AG04449 (cell line): ENCODE data around the gene NDUFA11.

Experiments used
- CTCF ChIA-PET: fragments of 350-600 bp; formaldehyde crosslinking; extraction: SDS; loops from one replicate; lab custom pipeline; 2021; ENCODE audit warnings: antibody characterized with exemption; lab: Yijun Ruan, JAX
- POLR2A ChIA-PET: fragments of 400-600, 350-600 bp; formaldehyde crosslinking; extraction: SDS; loops from one replicate; lab custom pipeline; 2020; ENCODE audit warnings: antibody characterized with exemption, inconsistent platforms; lab: Yijun Ruan, JAX
- DNase-seq: peaks from one replicate; pipeline ENCODE4 v3.0.0-alpha.2; 2010; ENCODE audit warnings: low read depth, low spot score
- H3K4me3 ChIP-seq: 2 replicates; pipeline ENCODE4 v1.5.1; 2011; ENCODE audit warnings: low read depth, mild to moderate bottlenecking, control low read depth, low read length
- CTCF ChIP-seq: IDR thresholded peaks from one replicate; pipeline ENCODE4 v1.5.1; 2011; ENCODE audit warnings: mild to moderate bottlenecking, moderate library complexity, low read length, control low read depth, inconsistent platforms; ENCODE audit not compliant: insufficient read depth; ENCODE audit errors: missing control alignments

NDUFA11 gene

DNA sequence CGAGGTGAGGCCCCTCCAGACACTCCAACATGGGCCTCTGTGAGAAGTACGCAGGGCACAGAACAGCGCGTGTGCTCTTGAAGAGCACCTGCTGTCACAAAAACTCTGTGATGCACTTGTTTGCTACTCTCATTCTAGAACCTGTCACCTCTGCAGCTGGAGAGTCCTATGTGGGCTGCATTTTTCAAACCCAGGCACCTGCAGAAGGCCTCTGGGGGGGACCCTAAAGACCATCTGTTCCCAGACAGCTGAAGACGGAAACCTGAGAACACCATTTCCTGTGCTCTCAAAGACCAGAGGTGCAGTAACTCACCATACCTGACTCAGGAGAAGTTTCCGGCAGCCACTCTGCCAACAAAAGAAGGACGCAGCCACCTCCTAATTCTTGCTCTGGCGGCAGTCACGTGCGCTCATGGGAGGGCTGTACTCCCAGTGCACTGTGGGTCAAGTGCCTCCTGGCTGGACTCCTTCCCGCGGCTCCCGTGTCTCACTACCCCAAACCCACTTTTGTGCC lies 46.3 kb upstream of the NDUFA11 start:
- ChIA-PET CTCF (interaction anchor here (1.5 to 10.7 kb wide), 3 partner anchors 17 to 146 kb away, joined by 5 to 151 read pairs (median 35); no protein-coding TSS in a partner anchor), POLR2A (no interaction called here)
- no peak for TF ChIP-seq CTCF
- no peak overlapping the region for H3K4me3 ChIP-seq
- no peak for DNase-seq

DNA sequence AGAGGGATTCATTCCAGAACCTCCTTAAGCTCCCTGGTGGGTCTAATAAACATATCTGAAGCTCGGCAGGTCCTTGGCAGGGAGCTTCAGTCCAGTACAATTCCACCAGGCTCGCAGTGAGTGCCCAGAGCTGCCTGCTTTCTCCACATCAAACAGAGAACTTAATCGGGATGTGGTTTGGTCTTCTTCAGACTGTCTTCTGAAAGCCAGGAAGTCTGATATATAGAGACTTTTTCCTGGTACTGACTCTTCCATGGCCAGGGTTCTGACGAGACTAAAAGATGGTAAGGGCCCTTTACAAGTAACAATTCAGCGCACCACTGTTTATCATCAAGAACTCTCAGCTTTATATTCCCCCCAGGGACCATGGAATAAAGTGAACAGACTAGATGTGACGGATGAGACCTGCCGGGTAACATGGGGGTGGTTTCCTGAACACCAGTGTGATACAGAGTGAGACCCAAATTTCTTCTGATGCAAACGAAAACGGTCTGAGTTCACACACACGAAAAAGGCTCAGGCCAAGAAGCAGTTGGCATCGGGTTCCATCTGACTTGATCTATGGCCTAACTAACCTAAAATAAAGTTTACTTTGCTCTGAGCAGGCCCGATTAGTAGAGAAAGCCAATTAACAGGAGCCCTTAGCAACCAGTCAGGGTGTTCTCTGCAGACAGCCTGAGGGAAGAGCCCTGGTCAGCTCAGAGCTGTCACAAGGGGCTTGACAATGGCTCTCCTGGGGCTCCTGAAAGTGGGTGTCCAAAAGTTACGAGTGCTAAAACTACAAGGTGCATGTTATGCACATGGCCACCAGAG lies 45.4 kb upstream of the NDUFA11 start:
- H3K4me3 ChIP-seq = no peak overlapping the region
- ChIA-PET POLR2A (no interaction called here), CTCF (interaction anchor here (1.5 to 4.3 kb wide), 2 partner anchors 18 to 145 kb away, joined by 5 to 35 read pairs; no protein-coding TSS in a partner anchor)
- TF ChIP-seq CTCF = no peak
- DNase-seq = no peak

GRCh38 chr19:5947435-5947834 lies 43.8 kb upstream of the NDUFA11 start:
- CTCF ChIA-PET = interaction anchor here (0.8 to 4.3 kb wide), 5 partner anchors 12 to 40 kb away, joined by 3 to 35 read pairs (median 4); no protein-coding TSS in a partner anchor
- DNase-seq = no peak
- POLR2A ChIA-PET = no interaction called here
- no peak for TF ChIP-seq CTCF
- H3K4me3 ChIP-seq = no peak overlapping the region

DNA sequence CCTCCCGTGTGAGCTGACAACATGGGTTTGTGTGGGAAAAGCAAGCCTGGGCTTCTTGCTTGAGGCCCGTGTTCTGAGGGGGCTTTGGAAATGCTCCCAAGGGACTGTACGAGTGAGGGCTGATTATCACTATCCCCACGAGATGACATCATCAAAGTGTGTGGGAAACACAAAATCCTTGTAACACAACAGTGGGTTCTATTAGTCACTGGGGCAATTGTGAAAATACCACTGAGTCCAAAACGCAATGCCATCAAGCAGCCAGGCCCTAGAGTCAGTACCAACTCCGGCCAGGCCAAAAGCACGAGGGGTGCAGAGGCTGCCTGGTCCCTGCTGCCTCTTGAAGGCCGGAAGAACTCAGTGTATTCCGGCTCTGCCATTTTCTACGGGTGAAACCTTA lies 40.0 kb upstream of the NDUFA11 start:
- H3K4me3 ChIP-seq = no peak overlapping the region
- no peak for DNase-seq
- CTCF ChIA-PET = interaction anchor here (0.9 to 3.9 kb wide), 4 partner anchors 13 to 79 kb away, joined by 3 to 20 read pairs (median 6); no protein-coding TSS in a partner anchor
- POLR2A ChIA-PET = no interaction called here
- TF ChIP-seq CTCF = no peak

DNA sequence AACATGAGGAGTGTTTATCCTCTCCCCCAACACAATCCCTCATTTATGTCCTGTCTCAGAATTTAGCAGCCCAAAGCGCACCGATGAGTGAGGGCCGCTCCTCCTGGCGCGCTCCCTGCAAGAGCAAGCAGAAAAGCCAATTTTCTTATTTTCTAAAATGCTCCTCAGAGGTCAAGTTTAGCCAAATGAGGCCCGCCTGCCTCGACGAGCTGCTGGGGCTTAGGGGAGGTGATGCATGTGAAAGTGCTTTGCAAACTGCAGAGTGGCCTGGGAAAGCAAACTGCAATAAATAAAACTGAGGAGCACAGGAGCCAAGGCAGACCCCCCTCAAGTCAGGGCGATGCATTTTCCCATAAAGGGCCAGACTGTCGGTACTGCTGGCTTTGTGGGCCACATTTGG lies 39.5 kb upstream of the NDUFA11 start:
- H3K4me3 ChIP-seq = no peak overlapping the region
- no peak for DNase-seq
- ChIA-PET POLR2A (no interaction called here), CTCF (interaction anchor here (0.8 to 3.9 kb wide), 5 partner anchors 8 to 80 kb away, joined by 3 to 20 read pairs (median 4); no protein-coding TSS in a partner anchor)
- no peak for TF ChIP-seq CTCF

- ChIA-PET POLR2A (no interaction called here), CTCF (interaction anchor here (1.5 to 3.9 kb wide), 2 partner anchors 26 to 137 kb away, joined by 3 to 20 read pairs; no protein-coding TSS in a partner anchor)
- no peak for DNase-seq
- no peak for TF ChIP-seq CTCF
- H3K4me3 ChIP-seq = no peak overlapping the region
These were observed 38.1 kb upstream of the NDUFA11 start for GRCh38 chr19:5941673-5942072.
